H1 (cell line): ENCODE results near the gene SLC8A1. TPM values are rescaled to one million over a fixed set of nuclear protein-coding genes. Genes with fewer than 3 reads are reported as not detected.

ENCODE experiments used
- BRCA1 ChIP-seq: IDR thresholded peaks from 2 replicates; pipeline ENCODE4 v1.6.1; 2012; ENCODE audit warnings: low read depth, low read length, improper control_type of control experiment
- CHD7 ChIP-seq: fragments of 300-600 bp; sonication (generic); IDR thresholded peaks from 2 replicates; pipeline ENCODE4 v1.7.1; 2012; ENCODE audit warnings: low read length, moderate library complexity, mild to moderate bottlenecking, inconsistent platforms; ENCODE audit not compliant: insufficient replicate concordance
- GTF2F1 ChIP-seq: IDR thresholded peaks from 2 replicates; pipeline ENCODE4 v1.6.1; 2012; ENCODE audit warnings: low read depth, low read length, improper control_type of control experiment, borderline replicate concordance
- TAF7 ChIP-seq: optimal IDR thresholded peaks from 2 replicates; pipeline ENCODE3; 2011; ENCODE audit warnings: low read depth, mild to moderate bottlenecking, inconsistent platforms, low read length, moderate library complexity, borderline replicate concordance
- polyA plus RNA-seq, 7 experiments: library from polyadenylated mRNA; depleted of rRNA in 3 of 7; stranded (reverse) in 5 of 7; unstranded in 2 of 7; fragments of >200 nt in 5 of 7; fragments of 200-250 nt in 2 of 7; gene quantifications; 1 replicate in 5 of 7; 2 replicates in 1 of 7; 4 replicates in 1 of 7; pipeline versions ENCODE4 v1.2.1 to v1.2.3, GENCODE V29; 2011 to 2013; ENCODE audit warnings: missing spikeins in 2 of 7, mixed read lengths in 2 of 7
- total RNA-seq: library from RNA; stranded (reverse); fragmentation: NEBNext Ultra II Directional; extraction: Animal tissue kit (Norgen Biotek cat#: 25700); gene quantifications from 2 replicates; pipeline ENCODE4 v1.2.1, GENCODE V29; 2021

The SLC8A1 gene
- total and polyA plus RNA-seq, 2 of the 8 experiments (the other 6 are each of a cell fraction or from before 2014, with no cell fraction given): 0.68 to 3.6 TPM

GRCh38 chr2:40348665-40349064, 103.2 kb downstream of the SLC8A1 start (continued):
- TF ChIP-seq CHD7 (no peak), BRCA1 (no peak), GTF2F1 (no peak), TAF7 (no peak)
